GM18526 (cell line): ENCODE data around the gene GJB1.

Experiments used
- POLR2A ChIP-seq: IDR thresholded peaks from 3 replicates; pipeline ENCODE4 v1.6.1; 2011; ENCODE audit not compliant: insufficient read length; ENCODE audit errors: extremely low read depth

Gene GJB1

DNA sequence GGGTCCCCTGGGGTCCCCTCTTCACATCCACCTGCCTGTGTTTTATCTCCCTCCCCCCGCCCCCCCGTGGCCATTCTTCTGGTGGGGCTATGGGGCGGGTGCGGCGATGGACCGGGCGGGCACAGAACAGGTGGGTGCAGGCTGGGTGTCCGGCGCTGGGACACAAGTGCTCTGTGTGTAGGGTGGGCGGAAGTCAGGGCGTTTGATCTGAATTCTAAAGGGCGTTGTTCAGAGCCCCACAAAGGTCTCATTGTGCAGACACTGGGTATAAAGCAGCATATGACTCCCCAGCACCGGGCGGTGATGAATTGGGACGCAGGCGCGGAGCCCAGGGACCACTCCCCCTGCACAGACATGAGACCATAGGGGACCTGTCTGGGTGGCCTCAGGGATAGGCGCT is at the start of gene GJB1:
GJB1 (plus strand) TSS at position 296 of the 400 bp plus-strand sequence. CDS start 484 bp downstream, outside the sequence.
- TF ChIP-seq POLR2A = no peak

DNA sequence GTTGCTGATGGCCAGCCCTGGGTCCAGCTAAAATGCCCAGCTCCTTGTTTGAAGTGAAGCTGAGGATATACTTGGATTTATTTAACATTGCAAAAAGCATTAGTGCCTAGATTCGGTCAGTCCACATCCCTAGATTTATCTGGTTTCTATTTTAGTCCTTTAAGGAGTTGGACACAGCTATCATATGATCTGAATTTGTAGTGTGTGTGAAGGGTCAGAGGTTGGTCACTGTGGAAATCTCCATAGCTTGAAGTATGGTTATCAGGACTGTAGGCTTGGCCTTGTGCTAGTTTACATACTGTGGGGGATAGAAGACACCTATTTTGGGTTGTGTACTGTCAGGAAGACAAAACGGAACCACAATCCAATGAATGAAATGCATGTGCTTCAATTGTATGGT is 49.6 kb upstream of the GJB1 start:
- TF ChIP-seq POLR2A = no peak

DNA sequence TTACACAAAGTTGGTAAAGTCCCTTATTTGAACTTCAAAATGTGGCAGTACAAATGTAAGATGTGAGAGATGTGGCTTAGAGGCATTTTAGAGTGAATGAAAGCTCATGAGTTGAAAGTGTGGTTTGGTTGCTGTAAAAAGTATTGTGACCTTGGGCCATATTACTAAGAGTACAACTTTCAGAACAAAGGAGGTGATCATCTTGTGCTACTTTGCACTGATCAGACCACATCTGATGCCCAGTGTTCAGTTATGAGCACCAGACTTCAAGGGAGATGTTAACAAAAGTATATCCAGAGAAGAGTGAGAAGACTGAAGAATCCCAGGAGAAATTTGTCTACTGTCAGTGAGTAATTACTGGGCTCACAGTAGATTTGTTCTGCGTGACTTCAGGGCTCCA is 48.2 kb upstream of the GJB1 start:
- TF ChIP-seq POLR2A = no peak

DNA sequence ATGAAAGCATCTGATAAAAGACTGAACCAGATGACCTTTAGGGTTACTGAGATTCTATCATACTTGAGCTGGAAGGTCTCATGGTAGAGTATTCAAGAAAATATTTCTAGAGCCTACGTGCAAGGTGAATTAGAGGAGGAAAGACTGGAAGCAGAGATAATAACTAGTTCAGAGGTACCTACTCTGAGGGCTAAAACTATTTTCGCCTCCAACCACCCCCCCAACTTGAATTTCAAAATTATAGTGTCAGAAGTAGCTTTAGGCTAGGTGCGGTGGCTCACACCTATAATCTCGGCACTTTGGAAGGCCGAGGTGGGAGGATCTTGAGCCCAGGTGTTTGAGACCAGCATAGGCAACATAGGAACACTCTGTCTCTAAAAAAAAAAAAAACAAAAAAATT is 47.5 kb upstream of the GJB1 start:
- no peak for TF ChIP-seq POLR2A

DNA sequence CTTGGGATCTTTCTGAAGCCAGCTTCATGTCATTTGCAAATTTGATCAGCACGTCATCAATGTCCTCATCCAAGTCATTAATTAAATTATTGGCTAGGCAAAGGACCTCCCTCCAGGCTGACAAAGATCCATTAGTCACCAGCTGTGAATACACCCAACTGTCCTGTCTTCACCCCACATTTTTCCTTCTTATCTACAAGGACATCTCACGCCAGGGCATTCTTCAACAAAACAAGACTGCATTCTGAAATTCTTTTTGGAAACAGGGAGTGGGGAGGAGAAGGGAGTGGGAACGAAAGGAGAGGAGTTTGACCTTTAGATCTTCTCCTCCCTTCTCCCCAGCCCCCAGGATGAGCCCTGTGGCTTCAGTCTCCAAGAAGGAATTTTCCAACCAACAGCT is 45.7 kb upstream of the GJB1 start:
- no peak for TF ChIP-seq POLR2A

DNA sequence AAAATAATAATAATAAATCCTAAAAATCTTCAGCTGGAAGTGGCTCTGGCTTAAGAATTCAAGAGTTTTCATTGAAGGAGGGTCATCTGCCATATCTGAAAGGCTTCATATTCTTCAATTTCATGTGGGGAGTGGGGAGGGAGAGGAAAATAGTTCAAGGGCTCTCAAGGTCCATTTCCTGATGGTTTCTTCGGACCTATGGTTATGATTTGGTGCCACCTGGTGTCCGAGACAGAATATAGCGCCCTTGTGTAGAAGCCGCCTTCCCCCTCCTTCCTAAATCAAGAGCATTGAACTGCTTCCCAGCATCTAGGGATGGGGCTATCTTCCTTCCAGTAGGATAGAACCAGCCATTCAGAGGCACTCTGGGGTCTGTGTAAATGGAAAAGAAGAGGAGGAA is 44.1 kb upstream of the GJB1 start:
- no peak for TF ChIP-seq POLR2A

DNA sequence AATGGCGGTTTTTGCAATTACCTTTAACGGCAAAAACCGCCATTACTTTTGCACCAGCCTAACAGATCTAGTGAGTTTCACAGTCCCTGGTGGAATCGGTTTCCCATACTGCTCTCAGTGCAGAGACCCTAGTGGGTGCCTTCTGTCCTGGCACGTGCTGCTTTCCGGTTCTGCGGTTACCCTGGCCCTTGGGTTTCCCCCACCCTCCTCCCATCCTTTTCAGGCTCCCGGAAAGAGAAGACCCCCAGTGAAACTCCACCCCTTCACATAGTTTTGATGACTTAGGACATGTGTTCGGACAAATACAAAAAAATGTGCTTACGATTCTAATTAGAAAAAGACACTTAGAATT is 41.5 kb upstream of the GJB1 start:
- no peak for TF ChIP-seq POLR2A

DNA sequence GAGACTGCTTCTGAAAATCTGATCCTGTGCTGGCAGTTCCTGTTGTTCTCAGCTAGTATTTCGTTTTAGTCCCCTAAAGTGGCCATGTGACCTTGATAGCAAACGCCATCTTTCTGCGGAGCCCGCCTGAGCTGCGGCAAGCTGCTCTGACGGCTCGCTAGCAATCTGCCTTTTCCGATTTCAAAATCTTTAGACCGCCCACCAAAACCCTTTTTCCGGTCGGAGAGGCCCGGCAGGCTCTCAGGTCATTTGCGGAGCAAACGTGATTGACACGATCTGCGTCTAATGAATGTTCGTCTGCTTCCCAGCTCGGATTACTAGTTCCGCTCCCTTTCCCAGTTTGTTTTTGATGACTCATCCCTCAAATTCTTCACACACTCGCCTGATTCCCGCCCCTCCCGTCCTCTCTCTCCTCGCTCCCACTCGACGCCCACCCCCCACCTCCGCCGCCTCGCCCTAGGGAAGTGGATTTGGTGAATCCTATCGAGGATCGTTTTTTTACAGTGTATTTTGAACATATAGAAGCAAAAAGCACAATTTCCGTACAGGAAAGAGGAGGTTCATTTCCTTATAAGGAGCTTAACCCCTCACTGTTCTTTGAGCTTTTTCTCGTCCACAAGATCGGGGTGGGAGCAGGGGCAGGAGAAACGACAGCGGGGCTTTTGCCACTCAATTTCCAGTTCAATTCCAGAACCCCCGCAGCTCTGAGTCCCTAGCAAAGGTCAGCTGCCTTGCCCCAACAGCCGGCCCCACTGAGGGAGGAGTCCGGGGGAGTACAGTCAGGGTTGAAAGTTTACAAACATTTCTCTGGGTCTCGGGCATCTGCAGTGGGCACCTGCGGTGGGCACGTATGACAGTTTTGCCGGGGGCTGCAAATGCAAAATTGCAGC is 40.9 kb upstream of the GJB1 start:
- TF ChIP-seq POLR2A = peak; percentile 51

DNA sequence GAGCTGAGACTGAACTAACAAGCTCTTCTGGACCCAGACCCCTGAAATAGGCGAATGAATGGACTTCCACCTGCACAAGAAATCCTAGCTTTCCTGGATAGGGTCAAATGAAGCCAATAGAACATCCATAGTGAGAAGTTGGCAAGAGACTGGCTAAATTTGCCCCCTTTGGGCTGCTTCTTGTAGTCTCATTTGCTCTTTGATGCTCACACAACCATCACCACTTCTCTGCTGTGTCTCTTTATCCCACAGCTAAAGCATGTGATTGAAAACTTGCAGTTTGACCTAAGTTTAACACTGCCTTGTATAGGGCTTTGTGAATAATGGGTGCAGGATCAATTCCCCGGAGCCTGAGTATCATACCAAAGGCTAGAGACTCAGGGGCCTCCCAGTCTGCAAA is 40.2 kb upstream of the GJB1 start:
- no peak for TF ChIP-seq POLR2A

- TF ChIP-seq POLR2A = no peak
These were observed 39.7 kb upstream of the GJB1 start for GRCh38 chrX:71183341-71183740.

DNA sequence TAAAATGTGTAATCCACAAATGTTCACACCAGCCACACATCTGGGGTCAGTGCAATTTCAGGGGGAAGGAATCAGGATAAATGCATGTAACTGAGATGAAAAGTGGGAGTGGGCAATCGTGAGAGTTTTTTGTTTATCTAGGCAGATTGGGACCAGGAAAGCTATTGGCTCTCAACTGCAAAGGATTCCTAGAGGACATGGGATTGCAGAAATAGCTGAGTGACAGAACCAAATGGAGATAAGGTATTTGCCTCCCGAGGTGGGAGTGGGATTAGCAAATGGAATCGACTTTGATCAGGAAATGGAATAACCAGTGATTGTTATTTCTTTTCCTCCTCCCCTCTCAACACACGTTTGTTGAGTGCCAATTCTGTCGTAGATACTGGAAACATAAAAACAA is 38.9 kb upstream of the GJB1 start:
- no peak for TF ChIP-seq POLR2A

DNA sequence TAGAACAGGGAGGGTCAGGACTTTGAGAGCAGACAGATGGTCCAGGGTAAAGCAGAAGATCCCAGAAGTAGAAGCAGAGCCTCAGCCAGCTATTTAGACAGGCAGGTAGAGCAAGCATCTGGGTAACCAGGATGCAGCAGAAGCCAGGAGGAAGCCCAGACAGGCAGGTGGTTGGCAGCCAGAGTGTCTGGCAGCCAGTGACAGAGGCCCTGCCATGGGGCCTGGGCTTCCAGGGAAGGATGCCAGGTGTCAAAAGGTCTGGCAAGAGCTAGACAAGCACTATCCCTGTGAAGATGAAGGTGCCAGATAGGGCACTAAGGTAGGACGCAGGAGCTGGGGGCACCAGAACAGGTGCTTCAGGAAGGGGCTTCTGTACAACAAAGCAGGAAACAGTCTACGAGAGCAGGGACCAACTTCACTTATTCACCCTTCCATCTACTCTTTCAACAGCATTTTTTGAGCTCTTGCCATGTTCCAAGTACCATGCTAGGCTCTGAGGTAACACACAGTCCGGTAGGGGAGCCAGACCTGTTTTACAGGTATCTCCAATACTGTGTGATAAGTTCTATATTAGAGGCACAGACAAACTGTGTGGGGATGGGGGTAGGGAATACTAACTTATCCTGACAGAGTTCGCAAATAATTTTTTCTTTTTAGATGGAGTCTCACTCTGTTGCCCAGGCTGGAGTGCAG is 38.1 kb upstream of the GJB1 start:
- no peak for TF ChIP-seq POLR2A

GRCh38 chrX:71191248-71191647 is 31.8 kb upstream of the GJB1 start:
- TF ChIP-seq POLR2A = no peak

DNA sequence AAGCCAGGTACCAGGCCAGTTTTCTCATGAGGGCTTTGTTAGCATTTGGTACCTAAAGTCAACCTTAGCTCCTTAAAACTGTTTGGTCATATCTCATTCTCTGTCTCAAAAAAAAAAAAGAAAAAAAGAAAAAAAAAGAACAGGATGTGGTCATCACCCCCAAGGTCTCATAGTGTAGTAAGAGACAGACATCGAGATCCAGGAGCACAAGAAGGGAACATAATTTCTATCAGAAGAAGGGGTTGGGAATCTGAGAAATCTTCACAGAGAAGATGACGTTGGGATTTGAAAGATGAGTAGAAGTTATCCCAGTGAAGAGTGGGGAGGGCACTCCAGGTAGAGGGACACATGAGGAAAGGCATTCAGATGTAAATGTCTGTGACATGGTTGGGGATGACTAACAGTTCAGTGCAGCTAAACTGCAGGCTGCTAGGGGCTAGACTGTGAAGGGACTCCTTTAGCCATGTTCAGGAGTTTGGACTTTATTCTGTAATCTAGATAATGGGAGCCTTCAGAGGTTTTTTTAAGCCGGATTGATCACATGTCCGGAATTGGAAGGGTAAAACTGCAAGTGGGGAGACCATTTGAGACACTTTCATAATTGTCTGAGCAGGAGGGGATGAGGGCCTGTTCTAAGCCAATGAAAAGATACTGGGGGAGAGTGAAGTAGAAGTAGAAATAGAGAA is 26.9 kb upstream of the GJB1 start:
- no peak for TF ChIP-seq POLR2A

DNA sequence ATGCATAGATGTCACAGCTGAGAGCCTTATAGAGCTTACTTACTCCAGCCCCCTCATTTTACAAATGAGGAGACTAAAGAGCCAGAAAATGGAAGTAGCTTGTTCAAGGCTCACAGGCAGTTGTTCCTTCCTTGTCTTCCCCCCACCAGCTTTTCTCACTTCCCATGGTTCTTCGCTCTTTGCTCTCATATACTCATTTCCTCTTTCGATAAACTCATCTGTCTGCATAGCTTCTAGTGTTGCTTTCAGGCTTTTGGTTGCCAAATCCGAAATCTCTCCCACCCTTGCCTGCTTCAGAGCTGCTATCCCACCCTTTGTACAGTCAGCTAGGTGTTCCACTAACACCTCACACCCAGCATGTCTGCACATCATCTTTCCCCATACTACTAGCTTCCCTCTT is 25.0 kb upstream of the GJB1 start:
- TF ChIP-seq POLR2A = no peak

DNA sequence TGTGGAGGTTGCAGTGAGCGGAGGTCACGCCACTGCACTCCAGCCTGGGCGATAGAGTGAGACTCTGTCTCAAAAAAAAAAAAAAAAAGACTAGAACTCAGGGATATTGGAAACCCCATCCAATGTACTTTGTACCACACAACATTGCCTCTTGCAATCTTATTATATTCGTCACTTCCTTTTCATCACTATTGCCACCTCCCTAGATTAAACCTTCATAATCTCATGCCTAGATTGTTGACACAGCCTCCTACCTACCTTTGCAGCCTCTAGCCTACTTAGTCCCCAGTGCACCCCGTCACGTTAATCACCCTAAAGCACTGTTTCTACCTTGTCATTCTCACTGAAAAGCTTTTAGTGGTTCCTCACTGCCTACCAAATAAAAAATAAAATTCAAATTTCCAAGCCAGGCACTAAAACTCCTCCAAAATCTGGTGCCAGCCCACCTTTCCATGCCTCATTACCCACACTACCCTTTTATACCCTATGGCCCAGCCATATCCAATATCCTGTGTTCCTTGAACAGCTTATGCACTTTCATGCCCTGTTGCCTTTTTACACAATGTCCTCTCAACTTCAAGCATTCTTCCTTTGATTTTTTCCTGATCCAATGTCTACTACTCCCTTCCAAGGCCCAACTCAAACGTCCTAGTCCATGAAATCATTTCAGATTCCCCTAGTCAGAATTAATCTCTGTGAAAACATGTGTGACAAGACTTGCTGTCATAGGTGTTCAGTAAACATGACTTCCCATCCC is 23.6 kb upstream of the GJB1 start:
- no peak for TF ChIP-seq POLR2A

DNA sequence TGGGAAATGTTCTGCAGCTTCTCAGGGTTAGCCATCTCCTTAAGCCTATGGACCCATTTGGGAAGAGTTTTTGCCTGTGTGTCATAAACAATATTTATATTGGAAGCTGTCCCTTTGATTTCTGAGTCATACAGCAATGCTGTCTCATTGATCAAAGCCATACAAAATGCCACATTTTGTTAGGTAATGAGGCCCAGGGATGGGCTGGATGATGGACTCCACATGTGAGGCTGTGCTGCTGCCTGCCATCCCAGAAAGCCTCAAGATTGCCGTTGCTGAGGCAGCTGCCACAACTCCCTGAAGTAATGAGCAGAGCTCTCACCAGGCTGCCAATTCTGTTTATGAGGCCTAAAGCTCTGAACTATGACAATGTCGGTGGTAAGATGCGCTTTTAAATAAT is 12.2 kb upstream of the GJB1 start:
- no peak for TF ChIP-seq POLR2A
